T-helper 17 cell (primary cell): ENCODE results near the gene DEFB108B. TPM values are rescaled to one million over a fixed set of nuclear protein-coding genes. Genes with fewer than 3 reads are reported as not detected.
"Not testable (repeated sequence)": the region's sequence is repeated elsewhere in the genome, so short reads cannot be mapped to it uniquely, and the experiment has no call there.

Experiments used
- ATAC-seq: fragments of 150-1000 bp; cut with Tn5 transposase; 2 replicates; pipeline ENCODE4 v1.10.0; 2021; ENCODE audit warnings: mild to moderate bottlenecking, moderate library complexity
- DNase-seq, 3 donors: peaks; one replicate each; pipeline versions ENCODE4 v3.0.0 to v3.0.0-alpha.2; 2020 to 2021
- H3K9me3 ChIP-seq: one replicate; pipeline ENCODE4 v1.7.0; 2013; ENCODE audit warnings: low read length, mild to moderate bottlenecking; ENCODE audit not compliant: control insufficient read depth, poor library complexity, severe bottlenecking
- H3K27ac Mint-ChIP-seq: one replicate; pipeline ENCODE4 v1.8.0; 2022; ENCODE audit warnings: mild to moderate bottlenecking, moderate library complexity, mixed read lengths
- H3K27me3 Mint-ChIP-seq: one replicate; pipeline ENCODE4 v1.8.0; 2022; ENCODE audit warnings: mixed read lengths
- H3K36me3 Mint-ChIP-seq: one replicate; pipeline ENCODE4 v1.8.0; 2022; ENCODE audit warnings: low read depth, mixed read lengths
- H3K4me1 Mint-ChIP-seq: one replicate; pipeline ENCODE4 v1.8.0; 2022; ENCODE audit warnings: mild to moderate bottlenecking, mixed read lengths
- H3K4me3 Mint-ChIP-seq: one replicate; pipeline ENCODE4 v1.8.0; 2022; ENCODE audit warnings: mild to moderate bottlenecking, moderate library complexity, mixed read lengths
- total RNA-seq, 4 donors: library from RNA in 2 of 4; stranded (reverse) in 2 of 4; gene quantifications; one replicate each; pipeline ENCODE4 v1.2.3 and lab custom pipeline; 2022 to 2026

The DEFB108B gene
- total RNA-seq, 2 donors from 2014 or later: not detected

GRCh38 chr11:71853895-71854294 lies 20.9 kb downstream of the DEFB108B start:
- not testable (repeated sequence) for H3K9me3 ChIP-seq, H3K36me3 Mint-ChIP-seq, DNase-seq, H3K27me3 Mint-ChIP-seq, ATAC-seq, H3K4me3 Mint-ChIP-seq, H3K4me1 Mint-ChIP-seq, H3K27ac Mint-ChIP-seq

DNA sequence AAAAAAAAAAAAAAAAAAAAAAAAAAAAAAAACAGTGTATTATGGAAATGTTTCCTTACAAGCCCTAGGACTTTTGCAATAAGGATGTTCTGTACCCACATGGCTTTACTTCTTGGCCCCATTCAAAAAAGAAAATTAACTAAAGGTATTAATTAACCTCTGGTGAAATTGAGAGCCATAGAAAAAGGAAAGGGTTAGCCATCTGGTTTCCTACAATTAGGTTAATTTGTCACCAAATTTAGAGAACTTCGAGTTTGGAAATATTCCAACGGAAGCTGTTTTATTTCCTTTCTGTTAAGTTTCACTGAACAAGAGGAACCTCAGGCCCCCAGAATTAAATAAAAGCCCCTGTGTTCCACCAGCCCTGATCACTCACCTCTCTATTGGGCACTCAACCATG lies 22.9 kb downstream of the DEFB108B start:
- H3K4me1 Mint-ChIP-seq, H3K27ac Mint-ChIP-seq, H3K9me3 ChIP-seq, H3K4me3 Mint-ChIP-seq, H3K27me3 Mint-ChIP-seq, DNase-seq, H3K36me3 Mint-ChIP-seq, ATAC-seq: not testable (repeated sequence)

DNA sequence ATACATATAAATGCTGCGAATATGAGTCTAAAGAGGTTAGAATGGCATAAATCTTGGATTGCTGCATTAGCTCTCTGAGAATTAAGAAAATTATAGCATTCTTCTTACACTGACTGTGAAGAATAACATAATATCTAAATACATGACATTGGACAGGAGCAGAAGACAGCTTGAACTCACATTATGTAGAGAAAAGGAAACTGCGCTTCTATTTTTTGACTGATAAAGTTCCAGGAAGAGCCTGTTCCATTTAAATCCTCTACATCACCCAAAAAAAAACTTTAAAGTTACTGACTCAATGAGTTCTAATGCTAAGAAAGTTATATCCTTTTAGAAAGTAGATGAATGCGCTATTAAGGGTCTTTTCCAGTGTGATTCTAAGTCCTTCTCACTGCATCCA lies 27.8 kb downstream of the DEFB108B start:
- H3K4me3 Mint-ChIP-seq, H3K4me1 Mint-ChIP-seq, H3K9me3 ChIP-seq, H3K27ac Mint-ChIP-seq, ATAC-seq, DNase-seq, H3K36me3 Mint-ChIP-seq, H3K27me3 Mint-ChIP-seq: not testable (repeated sequence)

- not testable (repeated sequence) for H3K4me3 Mint-ChIP-seq, H3K36me3 Mint-ChIP-seq, H3K9me3 ChIP-seq, DNase-seq, H3K27ac Mint-ChIP-seq, H3K4me1 Mint-ChIP-seq, H3K27me3 Mint-ChIP-seq
- ATAC-seq: peak; percentile 75
These were observed 31.1 kb downstream of the DEFB108B start for GRCh38 chr11:71863978-71864627.

GRCh38 chr11:71867209-71867608 lies 34.2 kb downstream of the DEFB108B start:
- not testable (repeated sequence) for H3K36me3 Mint-ChIP-seq, H3K9me3 ChIP-seq, H3K27ac Mint-ChIP-seq, H3K4me1 Mint-ChIP-seq, ATAC-seq, DNase-seq, H3K4me3 Mint-ChIP-seq, H3K27me3 Mint-ChIP-seq

DNA sequence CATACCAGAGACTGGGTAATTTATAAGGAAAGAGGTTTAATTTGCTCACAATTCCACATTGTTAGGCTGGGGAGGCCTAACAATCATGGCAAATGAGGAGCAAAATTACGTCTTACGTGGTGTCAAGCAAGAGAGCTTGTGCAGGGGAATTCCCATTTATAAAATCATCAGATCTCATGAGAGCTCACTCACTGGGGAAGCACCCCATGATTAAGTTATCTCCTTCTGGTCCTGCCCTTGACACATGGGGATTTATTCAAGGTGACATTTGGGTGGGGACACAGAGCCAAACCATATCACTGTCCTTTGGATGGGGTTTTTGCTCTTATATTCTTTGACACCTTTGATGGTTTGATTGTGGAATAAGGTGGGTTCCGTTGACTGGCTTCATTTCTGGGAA lies 36.9 kb downstream of the DEFB108B start:
- not testable (repeated sequence) for ATAC-seq, H3K27ac Mint-ChIP-seq, H3K9me3 ChIP-seq, H3K4me3 Mint-ChIP-seq, DNase-seq, H3K27me3 Mint-ChIP-seq, H3K4me1 Mint-ChIP-seq, H3K36me3 Mint-ChIP-seq

GRCh38 chr11:71870661-71871060 lies 37.7 kb downstream of the DEFB108B start:
- ATAC-seq, H3K27ac Mint-ChIP-seq, H3K27me3 Mint-ChIP-seq, H3K9me3 ChIP-seq, H3K36me3 Mint-ChIP-seq, DNase-seq, H3K4me1 Mint-ChIP-seq, H3K4me3 Mint-ChIP-seq: not testable (repeated sequence)

DNA sequence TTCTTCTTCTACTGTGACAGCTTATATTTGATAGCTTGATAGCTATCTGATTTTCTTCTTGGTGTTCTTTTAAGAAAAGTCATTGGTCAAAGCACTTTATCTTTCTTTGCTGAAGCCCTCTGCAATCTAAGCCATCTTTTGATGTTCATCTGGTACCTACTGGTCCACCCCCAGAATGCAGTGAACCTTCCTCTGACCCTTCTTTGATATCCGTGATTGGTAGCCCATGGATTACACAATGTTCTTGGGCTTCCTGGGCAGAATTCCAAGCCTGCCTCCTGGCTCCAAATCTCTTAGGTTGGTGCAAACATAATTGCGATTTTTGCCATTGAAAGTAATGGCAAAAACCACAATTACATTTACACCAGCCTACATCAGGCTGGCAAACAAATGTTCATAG lies 43.3 kb downstream of the DEFB108B start:
- not testable (repeated sequence) for H3K36me3 Mint-ChIP-seq, H3K4me1 Mint-ChIP-seq, DNase-seq, H3K9me3 ChIP-seq, H3K27ac Mint-ChIP-seq, ATAC-seq, H3K4me3 Mint-ChIP-seq, H3K27me3 Mint-ChIP-seq

- DNase-seq, H3K9me3 ChIP-seq, H3K27me3 Mint-ChIP-seq, H3K27ac Mint-ChIP-seq, H3K4me3 Mint-ChIP-seq, H3K4me1 Mint-ChIP-seq, ATAC-seq, H3K36me3 Mint-ChIP-seq: not testable (repeated sequence)
These were observed 45.1 kb downstream of the DEFB108B start, which contains the start of gene DEFB131B for GRCh38 chr11:71878059-71878458. DEFB131B (plus strand) TSS chr11:71878453; CDS start chr11:71878453, 0 bp downstream.

GRCh38 chr11:71885806-71886205 lies 52.8 kb downstream of the DEFB108B start:
- not testable (repeated sequence) for H3K36me3 Mint-ChIP-seq, H3K27ac Mint-ChIP-seq, H3K4me3 Mint-ChIP-seq, H3K4me1 Mint-ChIP-seq, H3K9me3 ChIP-seq, ATAC-seq, DNase-seq, H3K27me3 Mint-ChIP-seq

Other genes starting within 250 kb of the DEFB108B start
- gene DEFB131B, start 45.3 kb downstream of the DEFB108B start, total RNA-seq: not detected
- gene XNDC1N, start 95.4 kb downstream of the DEFB108B start, total RNA-seq: 10 to 100 TPM; 16.4 to 16.6 TPM
- gene RNF121, start 95.8 kb downstream of the DEFB108B start, total RNA-seq: 10 to 100 TPM; 15.7 to 23.4 TPM
- 10 to 100 TPM; 25.7 to 28.0 TPM for gene IL18BP, start 165.7 kb downstream of the DEFB108B start, total RNA-seq
- gene NUMA1, start 247.3 kb downstream of the DEFB108B start, total RNA-seq: 100 to 1,000 TPM; 207 to 208 TPM
- gene LRRC51, start 247.7 kb downstream of the DEFB108B start, total RNA-seq: 1 to 10 TPM in 1 of 2 donors, under 1 TPM in 1; 0.75 to 4.5 TPM